ENCODE data around the gene ABCD3.
"Not testable (repeated sequence)": the region's sequence is repeated elsewhere in the genome, so short reads cannot be mapped to it uniquely, and the experiment has no call there.

Gene ABCD3

DNA sequence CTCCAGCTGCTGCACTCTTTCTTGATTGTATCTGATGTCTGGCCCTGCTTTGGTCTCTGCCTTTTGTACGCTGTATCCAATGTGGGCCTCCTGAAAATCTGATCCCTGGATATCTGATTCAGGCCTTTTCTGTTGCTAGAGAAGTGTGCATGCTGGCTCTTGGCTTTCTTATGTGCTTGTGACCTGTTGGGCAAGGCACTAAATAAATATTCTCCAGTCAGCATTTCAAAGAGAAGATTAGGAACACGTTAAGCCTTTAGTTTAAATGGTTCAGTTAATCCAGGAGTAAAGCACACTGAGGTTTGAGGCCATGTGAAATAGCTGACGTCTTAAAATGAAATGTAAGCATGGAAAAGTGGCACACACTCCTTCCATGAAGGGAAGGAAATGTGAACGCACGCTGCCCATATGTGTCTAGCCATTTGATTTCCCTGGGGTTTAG is 132.6 kb downstream of the ABCD3 start:
- no peak for TF ChIP-seq GATA1 (IDR thresholded peaks at IDR 0.05; ENCODE audit: low read depth, low read length)
- no peak for TF ChIP-seq POLR2A (IDR thresholded peaks at IDR 0.05; ENCODE audit: low read length)
- no peak for DNase-seq

GRCh38 chr1:94551449-94551848 is 133.3 kb downstream of the ABCD3 start:
- TF ChIP-seq GATA1 (IDR thresholded peaks at IDR 0.05; ENCODE audit: low read depth, low read length) (no peak), POLR2A (IDR thresholded peaks at IDR 0.05; ENCODE audit: low read length) (no peak)
- no peak for DNase-seq

- TF ChIP-seq POLR2A (IDR thresholded peaks at IDR 0.05; ENCODE audit: low read length) (no peak), GATA1 (IDR thresholded peaks at IDR 0.05; ENCODE audit: low read depth, low read length) (no peak)
- DNase-seq, result no peak
Observed at GRCh38 chr1:94552071-94552586, 133.9 kb downstream of the ABCD3 start.

DNA sequence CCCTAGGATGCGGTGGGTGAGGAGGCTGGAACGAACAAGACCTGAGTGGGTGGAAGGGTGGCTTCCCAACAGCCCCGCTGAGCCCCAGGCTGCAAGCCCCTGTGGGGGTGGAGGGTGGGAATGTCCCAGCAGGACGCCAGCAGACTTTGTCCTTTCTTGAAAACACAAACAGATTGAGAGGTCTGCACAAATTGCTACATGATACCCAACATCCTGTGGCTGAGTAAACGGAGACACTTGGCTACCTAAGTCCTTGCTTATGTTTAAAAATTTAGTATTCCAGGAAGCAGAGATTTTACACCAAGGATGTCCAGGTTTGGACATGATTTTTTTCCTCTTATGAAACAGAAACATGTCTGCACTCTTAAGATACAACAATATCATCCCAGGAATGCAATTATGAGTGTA is 135.1 kb downstream of the ABCD3 start:
- DNase-seq, result no peak
- TF ChIP-seq POLR2A (IDR thresholded peaks at IDR 0.05; ENCODE audit: low read length) (no peak), GATA1 (IDR thresholded peaks at IDR 0.05; ENCODE audit: low read depth, low read length) (no peak)

GRCh38 chr1:94553931-94554330 is 135.7 kb downstream of the ABCD3 start:
- TF ChIP-seq POLR2A (IDR thresholded peaks at IDR 0.05; ENCODE audit: low read length) (no peak), GATA1 (IDR thresholded peaks at IDR 0.05; ENCODE audit: low read depth, low read length) (no peak)
- no peak for DNase-seq

DNA sequence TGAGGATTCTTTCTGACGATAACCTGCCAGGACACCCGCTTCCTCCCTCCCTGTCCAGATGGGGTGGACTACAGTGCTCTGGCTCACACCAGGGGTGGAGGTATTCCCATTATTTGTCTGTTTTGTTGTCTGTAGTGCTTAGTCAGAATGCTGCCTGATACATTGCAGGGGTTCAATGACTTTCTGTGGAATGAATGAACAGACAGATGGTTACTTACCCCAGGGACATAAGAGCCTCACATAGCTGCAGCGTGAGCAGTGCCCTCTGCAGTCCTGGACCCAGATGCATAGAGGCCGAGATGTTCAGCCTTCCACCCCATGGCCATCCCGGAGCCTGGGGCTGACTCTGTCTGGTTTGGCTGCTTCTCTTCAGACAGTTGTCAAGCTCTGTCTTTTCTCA is 136.4 kb downstream of the ABCD3 start:
- no peak for DNase-seq
- TF ChIP-seq GATA1 (IDR thresholded peaks at IDR 0.05; ENCODE audit: low read depth, low read length) (no peak), POLR2A (IDR thresholded peaks at IDR 0.05; ENCODE audit: low read length) (no peak)

DNA sequence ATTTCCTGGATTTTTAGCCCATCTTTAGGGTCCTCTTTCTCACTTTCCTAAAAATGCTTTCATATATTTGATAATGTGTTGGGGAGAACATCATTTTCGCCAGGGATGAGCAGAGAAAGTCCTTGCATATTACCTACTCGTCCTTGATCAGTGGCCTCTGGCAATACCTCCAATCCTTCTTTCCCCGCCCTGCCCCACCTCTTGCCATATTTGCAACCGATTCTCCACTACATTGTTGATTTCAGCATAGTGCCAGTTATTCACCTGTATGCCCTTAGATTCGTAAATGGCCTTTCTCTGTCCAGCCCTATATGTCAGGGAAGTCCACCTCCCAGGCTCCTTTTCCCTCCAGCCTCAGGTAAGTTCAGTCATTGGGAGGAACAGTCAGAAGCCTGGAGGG is 136.9 kb downstream of the ABCD3 start:
- DNase-seq, result no peak
- TF ChIP-seq GATA1 (IDR thresholded peaks at IDR 0.05; ENCODE audit: low read depth, low read length), result no peak
- no peak for TF ChIP-seq POLR2A (IDR thresholded peaks at IDR 0.05; ENCODE audit: low read length)

DNA sequence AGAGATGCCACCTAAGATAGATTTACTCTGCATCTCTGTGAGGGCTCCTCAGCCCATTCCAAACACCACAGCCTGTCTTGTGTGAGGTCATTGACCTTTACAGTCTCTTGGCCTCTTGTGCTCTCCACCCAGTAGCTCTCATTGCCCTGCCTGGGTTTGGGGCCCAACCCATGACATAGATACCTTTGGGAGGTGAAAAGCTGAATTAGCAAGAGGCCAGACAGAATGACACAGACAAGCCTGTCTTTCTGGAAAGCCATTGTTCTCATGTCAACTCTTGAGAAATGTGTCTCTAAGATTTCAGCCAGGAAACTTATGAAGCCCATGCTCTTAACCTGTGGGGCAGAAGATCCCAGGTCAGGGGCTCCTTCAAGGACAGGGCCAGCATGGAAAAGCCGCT is 141.7 kb downstream of the ABCD3 start:
- TF ChIP-seq GATA1 (IDR thresholded peaks at IDR 0.05; ENCODE audit: low read depth, low read length), result no peak
- TF ChIP-seq POLR2A (IDR thresholded peaks at IDR 0.05; ENCODE audit: low read length), result no peak
- DNase-seq, result no peak

DNA sequence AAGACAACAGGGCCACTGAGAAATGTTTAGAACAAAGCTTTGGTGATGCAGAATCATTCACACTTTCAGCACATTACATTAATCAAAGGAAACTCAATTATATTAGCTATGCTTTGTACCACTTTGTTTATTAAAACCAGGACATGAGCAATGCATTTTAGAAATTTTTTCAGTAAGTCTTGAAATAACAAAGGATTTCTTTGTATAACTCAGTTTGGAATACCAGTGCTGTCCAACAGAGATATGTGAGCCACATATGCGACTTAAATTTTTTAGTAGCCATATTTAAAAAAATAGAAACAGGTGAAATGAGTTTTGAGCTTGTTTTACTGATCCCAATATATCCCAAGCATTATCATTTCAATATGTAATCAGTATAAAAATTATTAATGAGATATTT is 142.1 kb downstream of the ABCD3 start:
- DNase-seq, result no peak

GRCh38 chr1:94562519-94563260 is 144.5 kb downstream of the ABCD3 start:
- TF ChIP-seq POLR2A (IDR thresholded peaks at IDR 0.05; ENCODE audit: low read length), result no peak
- TF ChIP-seq GATA1 (IDR thresholded peaks at IDR 0.05; ENCODE audit: low read depth, low read length), result no peak
- no peak for DNase-seq

More for the DNA sequence above, 142.1 kb downstream of the ABCD3 start:
- TF ChIP-seq POLR2A (IDR thresholded peaks at IDR 0.05; ENCODE audit: low read length), result no peak
- TF ChIP-seq GATA1 (IDR thresholded peaks at IDR 0.05; ENCODE audit: low read depth, low read length), result no peak

- DNase-seq, result no peak
- TF ChIP-seq POLR2A (IDR thresholded peaks at IDR 0.05; ENCODE audit: low read length), result no peak
- no peak for TF ChIP-seq GATA1 (IDR thresholded peaks at IDR 0.05; ENCODE audit: low read depth, low read length)
Observed at GRCh38 chr1:94565901-94566300, 147.7 kb downstream of the ABCD3 start.

DNA sequence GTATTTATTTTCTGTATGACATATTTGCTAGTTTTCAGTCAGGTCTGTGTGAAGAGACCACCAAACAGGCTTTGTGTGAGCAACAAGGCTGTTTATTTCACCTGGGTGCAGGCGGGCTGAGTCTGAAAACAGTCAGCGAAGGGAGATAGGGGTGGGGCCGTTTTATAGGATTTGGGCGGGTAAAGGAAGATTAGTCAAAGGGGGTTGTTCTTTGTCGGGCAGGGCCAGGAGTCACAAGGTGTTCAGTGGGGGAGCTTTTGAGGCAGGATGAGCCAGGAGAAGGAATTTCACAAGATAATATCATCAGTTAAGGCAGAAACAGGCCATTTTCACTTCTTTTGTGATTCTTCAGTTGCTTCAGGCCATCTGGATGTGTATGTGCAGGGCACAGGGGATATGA is 148.2 kb downstream of the ABCD3 start:
- DNase-seq, result not testable (repeated sequence)

GRCh38 chr1:94567975-94568607 is 149.9 kb downstream of the ABCD3 start:
- not testable (repeated sequence) for DNase-seq
